Keratinocyte (primary cell): ENCODE measurements around the gene ZNF467. TPM values are rescaled to one million over a fixed set of nuclear protein-coding genes. Genes with fewer than 3 reads are reported as not detected.

Source experiments
- DNase-seq: peaks from one replicate; pipeline ENCODE4 v3.0.0-alpha.2; 2011; ENCODE audit warnings: low read depth, missing footprints, low spot score
- FAIRE-seq: peaks from 2 replicates; lab custom pipeline; 2011; peaks lifted over from hg19 to GRCh38; lab: Jason Lieb, UNC
- H2AFZ ChIP-seq: 2 replicates; pipeline ENCODE4 v1.6.0; 2012; ENCODE audit warnings: low read length, control low read depth, inconsistent platforms; ENCODE audit not compliant: control insufficient read depth
- H3K27ac ChIP-seq: 2 replicates; pipeline ENCODE4 v1.5.1; 2011; ENCODE audit warnings: low read length; ENCODE audit not compliant: control insufficient read depth, insufficient read depth
- H3K27me3 ChIP-seq: 3 replicates; pipeline ENCODE4 v1.6.0; 2011; ENCODE audit warnings: low read length; ENCODE audit not compliant: control insufficient read depth, insufficient read depth; ENCODE audit errors: extremely low read depth
- H3K36me3 ChIP-seq, 2 experiments: 2 replicates in 1 of 2; 3 replicates in 1 of 2; pipeline ENCODE4 v1.5.1; 2011; ENCODE audit warnings: low read length in 2 of 2, mild to moderate bottlenecking in 1 of 2; ENCODE audit not compliant: control insufficient read depth in 2 of 2, insufficient read depth in 2 of 2; ENCODE audit errors: extremely low read depth in 1 of 2
- H3K4me1 ChIP-seq: 3 replicates; pipeline ENCODE4 v1.5.1; 2011; ENCODE audit warnings: low read length; ENCODE audit not compliant: control insufficient read depth, insufficient read depth; ENCODE audit errors: extremely low read depth
- H3K4me2 ChIP-seq: 3 replicates; pipeline ENCODE4 v1.6.0; 2011; ENCODE audit warnings: low read depth, low read length; ENCODE audit not compliant: control insufficient read depth, insufficient read depth; ENCODE audit errors: extremely low read depth
- H3K4me3 ChIP-seq, 3 experiments: fragments of 200-600 bp in 1 of 3; sonication (generic) in 1 of 3; 2 replicates in 2 of 3; 3 replicates in 1 of 3; pipeline ENCODE4 v1.5.1; 2011 to 2016; ENCODE audit warnings: low read length in 3 of 3, mild to moderate bottlenecking in 3 of 3, control low read depth in 2 of 3, inconsistent platforms in 1 of 3, low read depth in 1 of 3, mixed read lengths in 1 of 3, mixed run types in 1 of 3, moderate library complexity in 1 of 3; ENCODE audit not compliant: control insufficient read depth in 2 of 3, insufficient read depth in 2 of 3; ENCODE audit errors: extremely low read depth in 1 of 3
- H3K79me2 ChIP-seq: 2 replicates; pipeline ENCODE4 v1.6.0; 2012; ENCODE audit warnings: low read length; ENCODE audit not compliant: control insufficient read depth, insufficient read depth
- H3K9ac ChIP-seq: 3 replicates; pipeline ENCODE4 v1.6.0; 2011; ENCODE audit warnings: low read length; ENCODE audit not compliant: control insufficient read depth, insufficient read depth; ENCODE audit errors: extremely low read depth
- H3K9me1 ChIP-seq: 3 replicates; pipeline ENCODE4 v1.6.0; 2011; ENCODE audit warnings: low read length; ENCODE audit not compliant: control insufficient read depth, insufficient read depth; ENCODE audit errors: extremely low read depth
- H3K9me3 ChIP-seq: 2 replicates; pipeline ENCODE4 v1.5.1; 2012; ENCODE audit warnings: low read depth, low read length; ENCODE audit not compliant: control insufficient read depth
- H4K20me1 ChIP-seq: 3 replicates; pipeline ENCODE4 v1.6.0; 2011; ENCODE audit warnings: low read length; ENCODE audit not compliant: control insufficient read depth, insufficient read depth; ENCODE audit errors: extremely low read depth
- CTCF ChIP-seq, 3 experiments: IDR thresholded peaks in 1 of 3; conservative IDR thresholded peaks in 1 of 3; optimal IDR thresholded peaks in 1 of 3; 2 replicates in 2 of 3; 3 replicates in 1 of 3; pipeline versions ENCODE3 to v1.5.1; 2011; ENCODE audit warnings: low read length in 3 of 3, mild to moderate bottlenecking in 3 of 3, moderate library complexity in 2 of 3, control low read depth in 1 of 3, inconsistent platforms in 1 of 3; ENCODE audit not compliant: insufficient read depth in 2 of 3; ENCODE audit errors: extremely low read depth in 1 of 3
- EZH2 ChIP-seq: IDR thresholded peaks from one replicate; pipeline ENCODE4 v1.6.1; 2012; ENCODE audit warnings: inconsistent platforms, mild to moderate bottlenecking, low read length, moderate library complexity
- dilution Hi-C: fragments of 300-500 bp; cut with MboI; formaldehyde crosslinking; loops from one replicate; pipeline ENCODE4 v1.7.0; 2020; ENCODE audit warnings: low sequenced_read_pairs; ENCODE audit not compliant: extremely low pct_ligation_motif_present
- polyA plus RNA-seq, 5 experiments: library from polyadenylated mRNA; depleted of rRNA in 3 of 5; stranded (reverse) in 3 of 5; stranded (forward) in 1 of 5; unstranded in 1 of 5; fragments of >200 nt; gene quantifications; 1 replicate in 1 of 5; 2 replicates in 3 of 5; 3 replicates in 1 of 5; pipeline versions ENCODE4 v1.2.1 to v1.2.3, GENCODE V29; 2011 to 2012; ENCODE audit warnings: missing spikeins in 2 of 5, low read depth in 1 of 5, low replicate concordance in 1 of 5

ZNF467 gene
- polyA plus RNA-seq, 1 donor (not counting 4 experiments of a cell fraction or from before 2014, with no cell fraction given) = 0.31 TPM

DNA sequence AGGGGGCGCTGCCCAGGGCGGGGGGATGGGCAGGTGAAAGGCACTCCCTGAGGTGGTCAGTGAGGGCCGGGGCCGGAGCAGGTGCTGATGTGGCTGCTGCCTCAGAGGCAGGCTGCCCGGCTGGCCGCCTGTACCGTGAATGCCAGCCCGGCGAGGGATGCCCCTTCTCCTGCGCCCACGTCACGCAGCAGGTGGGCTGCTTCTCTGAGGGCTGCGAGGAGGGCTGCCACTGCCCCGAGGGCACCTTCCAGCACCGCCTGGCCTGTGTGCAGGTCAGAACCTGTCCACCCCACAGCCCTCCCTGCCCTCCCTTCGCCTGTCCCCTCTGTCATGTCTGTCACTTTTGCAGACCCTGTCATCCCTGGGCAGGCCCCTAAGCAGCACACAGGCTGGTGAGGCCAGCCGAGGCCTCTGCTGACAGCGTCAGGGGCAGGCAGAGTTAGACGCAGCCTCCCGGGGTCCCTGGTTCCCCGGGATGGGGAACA is 42.9 kb upstream of the ZNF467 start:
- H3K79me2 ChIP-seq = no peaks in the 10 kb centered on the region
- H4K20me1 ChIP-seq = no peaks in the 10 kb centered on the region
- dilution Hi-C loops = no loop called here
- H2AFZ ChIP-seq = no peak overlapping the region
- no peaks in the 10 kb centered on the region for H3K9me3 ChIP-seq
- no peak for DNase-seq
- no peak for FAIRE-seq
- no peak overlapping the region for H3K4me2 ChIP-seq
- peaks cover 12% of the 10 kb centered on the region for H3K27me3 ChIP-seq
- H3K4me1 ChIP-seq = no peaks in the 10 kb centered on the region
- H3K27ac ChIP-seq = no peak overlapping the region
- no peak for TF ChIP-seq CTCF (optimal IDR thresholded peaks at IDR 0.05 in 1 of 3, IDR thresholded peaks at IDR 0.05 in 1 of 3, conservative IDR thresholded peaks at IDR 0.05 in 1 of 3; ENCODE audit: extremely low read depth in 1 of 3, insufficient read depth in 2 of 3, low read length in 3 of 3)
- no peak for TF ChIP-seq EZH2
- H3K9ac ChIP-seq = no peak overlapping the region
- H3K36me3 ChIP-seq = no peaks in the 10 kb centered on the region
- H3K9me1 ChIP-seq = no peaks in the 10 kb centered on the region
- H3K4me3 ChIP-seq = no peak overlapping the region

DNA sequence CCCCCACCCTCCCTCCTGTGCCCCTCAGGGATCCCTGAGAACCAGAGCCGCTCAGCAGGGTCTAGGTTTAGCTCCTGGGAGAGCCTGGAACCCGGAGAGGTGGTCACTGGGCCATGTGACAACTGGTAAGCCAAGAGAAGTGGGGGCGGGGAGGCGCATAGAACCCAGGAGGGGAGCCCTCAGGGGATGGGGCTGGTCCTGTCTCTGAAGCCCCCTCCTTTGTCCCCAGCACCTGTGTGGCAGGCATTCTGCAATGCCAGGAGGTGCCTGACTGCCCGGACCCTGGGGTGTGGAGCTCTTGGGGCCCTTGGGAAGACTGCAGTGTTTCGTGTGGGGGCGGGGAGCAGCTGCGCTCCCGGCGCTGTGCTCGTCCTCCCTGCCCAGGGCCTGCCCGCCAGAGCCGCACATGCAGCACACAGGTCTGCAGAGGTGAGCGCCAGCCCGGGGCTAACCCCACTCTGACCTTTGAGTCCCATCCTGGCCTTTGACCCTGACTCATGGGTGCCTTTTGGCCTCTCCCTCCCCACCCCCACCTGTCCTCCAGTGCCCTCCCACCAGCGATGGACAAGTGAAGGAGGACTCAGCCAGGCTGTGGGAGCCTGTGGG is 42.4 kb upstream of the ZNF467 start:
- H2AFZ ChIP-seq = no peak overlapping the region
- no peak for DNase-seq
- H4K20me1 ChIP-seq = no peaks in the 10 kb centered on the region
- dilution Hi-C loops = no loop called here
- H3K4me3 ChIP-seq = no peak overlapping the region
- peaks cover 6% of the 10 kb centered on the region for H3K27me3 ChIP-seq
- no peak for FAIRE-seq
- H3K9me1 ChIP-seq = no peaks in the 10 kb centered on the region
- H3K9me3 ChIP-seq = no peaks in the 10 kb centered on the region
- no peaks in the 10 kb centered on the region for H3K79me2 ChIP-seq
- H3K4me1 ChIP-seq = no peaks in the 10 kb centered on the region
- TF ChIP-seq EZH2 (no peak), CTCF (optimal IDR thresholded peaks at IDR 0.05 in 1 of 3, IDR thresholded peaks at IDR 0.05 in 1 of 3, conservative IDR thresholded peaks at IDR 0.05 in 1 of 3; ENCODE audit: extremely low read depth in 1 of 3, insufficient read depth in 2 of 3, low read length in 3 of 3) (no peak)
- H3K36me3 ChIP-seq = no peaks in the 10 kb centered on the region
- no peak overlapping the region for H3K4me2 ChIP-seq
- no peak overlapping the region for H3K9ac ChIP-seq
- H3K27ac ChIP-seq = no peak overlapping the region
